K562 (cell line): ENCODE data around the gene ARPC1A. TPM values are rescaled to one million over a fixed set of nuclear protein-coding genes. Genes with fewer than 3 reads are reported as not detected.
A peak's percentile ranks its signal among the peaks of the same experiment; 100 is the strongest.

Experiments
- BRD9 ChIP-seq: fragments of 450-650 bp; IDR thresholded peaks from 2 replicates; pipeline ENCODE4 v1.6.1; 2018; ENCODE audit warnings: low read depth; ENCODE audit not compliant: partially characterized antibody
- CSDE1 ChIP-seq, 2 experiments: fragments of 450-650 bp; IDR thresholded peaks; 2 replicates each; pipeline ENCODE4 v1.6.1; 2016; ENCODE audit warnings: mild to moderate bottlenecking in 1 of 2
- ESRRA ChIP-seq: fragments of 450-650 bp; IDR thresholded peaks from 2 replicates; pipeline ENCODE4 v1.6.1; 2014; ENCODE audit warnings: low read depth, mild to moderate bottlenecking, moderate library complexity, borderline replicate concordance
- FOXM1 ChIP-seq, 2 experiments: fragments of 450-650 bp in 1 of 2; sonication (generic) in 1 of 2; formaldehyde crosslinking in 1 of 2; IDR thresholded peaks; 2 replicates each; pipeline versions ENCODE4 v1.6.1 to v1.9.0; 2017 to 2022; ENCODE audit warnings: low read depth in 2 of 2, mild to moderate bottlenecking in 2 of 2, missing genetic modification reagents in 1 of 2, moderate library complexity in 1 of 2
- GABPB2 ChIP-seq: fragments of 250-450 bp; sonication (Bioruptor Pico); conservative IDR thresholded peaks from 2 replicates; pipeline ENCODE4 v1.5.1; 2021; ENCODE audit warnings: mild to moderate bottlenecking
- KAT8 ChIP-seq: fragments of 450-650 bp; IDR thresholded peaks from 2 replicates; pipeline ENCODE4 v1.6.1; 2016; ENCODE audit warnings: low read depth, mild to moderate bottlenecking
- MYC ChIP-seq, 2 experiments: fragments of 250-450 bp in 1 of 2; sonication (Bioruptor Pico) in 1 of 2; IDR thresholded peaks; 2 replicates each; pipeline versions ENCODE4 v1.5.1 to v1.6.1; 2012 to 2021; ENCODE audit warnings: low read depth in 2 of 2, borderline replicate concordance in 1 of 2, improper control_type of control experiment in 1 of 2, low read length in 1 of 2, mild to moderate bottlenecking in 1 of 2, moderate library complexity in 1 of 2
- NRF1 ChIP-seq, 2 experiments: fragments of 450-650 bp; IDR thresholded peaks in 1 of 2; conservative IDR thresholded peaks in 1 of 2; 2 replicates each; pipeline ENCODE4 v1.6.1; 2014; ENCODE audit warnings: mild to moderate bottlenecking in 2 of 2
- TAL1 ChIP-seq: fragments of 450-650 bp; IDR thresholded peaks from 2 replicates; pipeline ENCODE4 v1.6.1; 2016; ENCODE audit warnings: mild to moderate bottlenecking
- TOE1 ChIP-seq, 2 experiments: fragments of 450-650 bp in 1 of 2; sonication (generic) in 1 of 2; formaldehyde crosslinking in 1 of 2; IDR thresholded peaks; 2 replicates each; pipeline versions ENCODE4 v1.7.1 to v1.8.0; 2016 to 2022; ENCODE audit warnings: borderline replicate concordance in 2 of 2, mild to moderate bottlenecking in 2 of 2, antibody characterized with exemption in 1 of 2, inconsistent platforms in 1 of 2, low read depth in 1 of 2, missing genetic modification reagents in 1 of 2, moderate library complexity in 1 of 2
- YY1 ChIP-seq, 3 experiments: IDR thresholded peaks; 2 replicates each; pipeline ENCODE4 v1.6.1; 2011; ENCODE audit warnings: low read length in 2 of 3, mild to moderate bottlenecking in 2 of 3, moderate library complexity in 2 of 3, borderline replicate concordance in 1 of 3, control low read depth in 1 of 3, low read depth in 1 of 3; ENCODE audit not compliant: insufficient read depth in 3 of 3, insufficient replicate concordance in 2 of 3, control insufficient read depth in 1 of 3, insufficient read length in 1 of 3; ENCODE audit errors: extremely low read depth in 1 of 3
- polyA plus RNA-seq, 8 experiments: library from polyadenylated mRNA; depleted of rRNA in 4 of 8; stranded (reverse) in 5 of 8; unstranded in 3 of 8; fragments of >200 nt; fragmentation: Nextera tagmentation in 2 of 8; fragmentation: Illumina TruSeq in 1 of 8; extraction: Ambion mirVana in 2 of 8; extraction: Trizol in 1 of 8; gene quantifications; 2 replicates each; pipeline versions ENCODE4 v1.2.1 to v1.2.3, GENCODE V29; 2011 to 2014; ENCODE audit warnings: inconsistent platforms in 1 of 8, missing spikeins in 1 of 8
- total RNA-seq, 7 experiments: library from RNA; depleted of rRNA in 6 of 7; stranded (reverse); fragments of >200 nt in 6 of 7; fragmentation: Illumina TruSeq in 2 of 7; extraction: Trizol in 2 of 7; gene quantifications; 2 replicates each; pipeline versions ENCODE4 v1.2.1 to v1.2.3, GENCODE V29; 2011 to 2021; ENCODE audit warnings: low replicate concordance in 1 of 7
- TF ChIP-seq, protein P1 (sequence below), 2 experiments: IDR thresholded peaks; 2 replicates each; pipeline ENCODE4 v1.6.1; 2011; ENCODE audit warnings: borderline replicate concordance in 1 of 2, control low read depth in 1 of 2, low read depth in 1 of 2, low read length in 1 of 2, mild to moderate bottlenecking in 1 of 2, mixed read lengths in 1 of 2, moderate library complexity in 1 of 2; ENCODE audit not compliant: insufficient read depth in 1 of 2, insufficient read length in 1 of 2, poor library complexity in 1 of 2, severe bottlenecking in 1 of 2; ENCODE audit errors: extremely low read depth in 1 of 2
- TF ChIP-seq, protein P2 (sequence below): fragments of 250-450 bp; sonication (Bioruptor Pico); IDR thresholded peaks from 2 replicates; pipeline ENCODE4 v1.5.0; 2021; ENCODE audit warnings: mild to moderate bottlenecking, moderate library complexity
- TF ChIP-seq, protein P3 (sequence below): IDR thresholded peaks from 2 replicates; pipeline ENCODE4 v1.6.1; 2011; ENCODE audit warnings: borderline replicate concordance, low read depth, mild to moderate bottlenecking, moderate library complexity, low read length; ENCODE audit not compliant: insufficient read depth, poor library complexity, severe bottlenecking
- TF ChIP-seq, protein P4 (sequence below): fragments of 450-650 bp; formaldehyde crosslinking; IDR thresholded peaks from 2 replicates; pipeline ENCODE4 v1.4.0; 2020; ENCODE audit warnings: mild to moderate bottlenecking, moderate library complexity

Gene ARPC1A
- total and polyA plus RNA-seq, 9 of the 15 experiments (the other 6 are each of a cell fraction or from before 2014, with no cell fraction given): 39.5 to 151 (median 86.1) TPM

DNA sequence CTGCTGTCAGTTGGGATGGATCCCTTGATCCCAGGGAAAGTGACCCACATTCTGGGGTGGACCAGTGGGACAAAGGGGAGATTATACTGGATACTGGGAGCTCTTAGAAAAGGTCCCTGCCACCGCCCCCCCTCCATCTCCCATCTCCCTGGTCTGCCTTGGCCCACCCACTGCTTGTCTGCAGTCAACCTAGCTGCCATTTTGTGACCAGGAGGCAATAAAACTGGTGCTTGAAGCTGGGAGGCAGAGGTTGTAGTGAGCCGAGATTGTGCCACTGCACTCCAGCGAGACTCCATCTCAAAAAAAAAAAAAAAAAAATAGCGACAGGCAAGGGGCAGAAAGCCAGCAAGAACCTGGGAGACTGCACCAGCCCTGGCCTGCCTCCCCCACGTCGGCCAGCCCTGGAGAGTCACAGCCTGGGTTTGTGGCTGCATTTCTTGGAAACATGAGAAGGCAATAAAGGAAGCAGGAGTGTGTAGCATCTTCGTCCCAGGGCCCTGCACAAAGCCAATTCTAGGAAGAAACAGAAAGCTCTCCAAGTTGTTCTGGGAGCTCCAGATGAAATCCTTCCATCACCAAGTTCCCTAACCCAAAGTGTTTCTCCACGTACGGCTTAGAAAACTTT, 44.2 kb downstream of the ARPC1A start (continued):
- peak in 1 of 3 experiments; percentile 68 for TF ChIP-seq YY1 (IDR thresholded peaks at IDR 0.05; ENCODE audit: borderline replicate concordance in 1 of 3, control insufficient read depth in 1 of 3, extremely low read depth in 1 of 3, insufficient read depth in 3 of 3, insufficient read length in 1 of 3, insufficient replicate concordance in 2 of 3, low read depth in 1 of 3, low read length in 2 of 3)
- TF ChIP-seq BRD9: peak; percentile 71
- no peak for TF ChIP-seq FOXM1 (IDR thresholded peaks at IDR 0.05; ENCODE audit: low read depth)
- no peak for TF ChIP-seq FOXM1 (CRISPR knock-in tag; IDR thresholded peaks at IDR 0.05; ENCODE audit: low read depth)
- TF ChIP-seq, protein P1, sequence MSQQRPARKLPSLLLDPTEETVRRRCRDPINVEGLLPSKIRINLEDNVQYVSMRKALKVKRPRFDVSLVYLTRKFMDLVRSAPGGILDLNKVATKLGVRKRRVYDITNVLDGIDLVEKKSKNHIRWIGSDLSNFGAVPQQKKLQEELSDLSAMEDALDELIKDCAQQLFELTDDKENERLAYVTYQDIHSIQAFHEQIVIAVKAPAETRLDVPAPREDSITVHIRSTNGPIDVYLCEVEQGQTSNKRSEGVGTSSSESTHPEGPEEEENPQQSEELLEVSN (IDR thresholded peaks at IDR 0.05; ENCODE audit: borderline replicate concordance in 1 of 2, extremely low read depth in 1 of 2, insufficient read depth in 1 of 2, insufficient read length in 1 of 2, low read depth in 1 of 2, low read length in 1 of 2, poor library complexity in 1 of 2, severe bottlenecking in 1 of 2): no peak
- TF ChIP-seq, protein P2, sequence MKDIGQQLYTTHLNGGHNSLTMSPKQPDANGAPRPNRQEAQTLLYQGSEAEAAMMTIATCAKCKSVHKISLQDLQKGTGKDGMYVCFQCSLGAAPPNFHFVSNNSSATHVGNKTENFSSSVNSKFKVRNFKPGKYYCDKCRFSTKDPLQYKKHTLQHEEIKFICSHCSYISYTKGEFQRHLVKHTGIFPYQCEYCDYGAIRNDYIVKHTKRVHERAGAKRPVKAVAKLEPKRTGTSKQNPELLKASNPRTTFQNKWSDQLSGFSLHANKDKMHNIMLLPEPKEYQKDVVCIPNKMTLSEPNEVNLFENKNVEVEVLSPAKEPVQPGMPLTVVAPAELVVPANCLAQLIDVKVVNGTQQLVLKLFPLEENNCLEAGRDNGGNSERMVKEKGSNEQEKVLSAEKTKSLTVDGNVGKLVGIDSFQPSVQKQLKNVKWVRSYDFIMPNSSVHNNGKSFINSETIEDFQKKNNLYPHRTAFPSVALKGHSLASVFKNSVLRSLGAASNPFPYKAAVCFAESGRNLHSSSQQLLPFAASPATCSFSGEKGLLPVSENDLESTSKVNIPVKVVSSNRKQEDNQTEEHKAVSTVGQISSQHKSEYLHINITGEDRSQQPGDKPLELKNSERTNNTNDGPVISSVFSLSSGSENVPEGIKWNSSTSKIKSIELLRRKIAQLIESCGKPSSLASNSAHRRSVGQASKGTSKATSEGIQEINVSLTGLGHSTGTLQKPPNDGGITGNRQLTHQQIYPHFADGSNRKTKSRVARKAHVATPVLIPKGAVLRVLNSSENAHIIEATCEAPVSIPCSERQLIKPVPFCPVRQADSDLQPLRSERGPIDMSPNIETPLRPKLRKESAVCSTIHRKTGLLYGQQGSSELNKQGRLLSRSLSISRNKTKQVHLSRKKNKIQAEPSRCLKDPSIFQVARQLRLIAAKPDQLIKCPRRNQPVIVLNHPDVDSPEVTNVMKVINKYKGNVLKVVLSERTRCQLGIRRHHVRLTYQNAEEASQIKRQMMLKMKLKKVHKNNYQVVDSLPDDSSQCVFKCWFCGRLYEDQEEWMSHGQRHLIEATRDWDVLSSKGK (CRISPR knock-in tag): no peak
- peak; percentile 26; the same call in 1 of the 2 replicates for TF ChIP-seq TAL1
- TF ChIP-seq GABPB2 (CRISPR knock-in tag): no peak
- peak in 1 of 2 experiments; percentile 18; a peak in 1 of 4 replicates for TF ChIP-seq NRF1 (conservative IDR thresholded peaks at IDR 0.05 in 1 of 2, IDR thresholded peaks at IDR 0.05 in 1 of 2)
- TF ChIP-seq, protein P3, sequence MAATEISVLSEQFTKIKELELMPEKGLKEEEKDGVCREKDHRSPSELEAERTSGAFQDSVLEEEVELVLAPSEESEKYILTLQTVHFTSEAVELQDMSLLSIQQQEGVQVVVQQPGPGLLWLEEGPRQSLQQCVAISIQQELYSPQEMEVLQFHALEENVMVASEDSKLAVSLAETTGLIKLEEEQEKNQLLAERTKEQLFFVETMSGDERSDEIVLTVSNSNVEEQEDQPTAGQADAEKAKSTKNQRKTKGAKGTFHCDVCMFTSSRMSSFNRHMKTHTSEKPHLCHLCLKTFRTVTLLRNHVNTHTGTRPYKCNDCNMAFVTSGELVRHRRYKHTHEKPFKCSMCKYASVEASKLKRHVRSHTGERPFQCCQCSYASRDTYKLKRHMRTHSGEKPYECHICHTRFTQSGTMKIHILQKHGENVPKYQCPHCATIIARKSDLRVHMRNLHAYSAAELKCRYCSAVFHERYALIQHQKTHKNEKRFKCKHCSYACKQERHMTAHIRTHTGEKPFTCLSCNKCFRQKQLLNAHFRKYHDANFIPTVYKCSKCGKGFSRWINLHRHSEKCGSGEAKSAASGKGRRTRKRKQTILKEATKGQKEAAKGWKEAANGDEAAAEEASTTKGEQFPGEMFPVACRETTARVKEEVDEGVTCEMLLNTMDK: no peak
- TF ChIP-seq KAT8: no peak
- TF ChIP-seq ESRRA: no peak
- TF ChIP-seq MYC (IDR thresholded peaks at IDR 0.05; ENCODE audit: low read depth, low read length): peak; percentile 39; the same call in 1 of the 2 replicates
- TF ChIP-seq MYC (CRISPR knock-in tag; IDR thresholded peaks at IDR 0.05; ENCODE audit: borderline replicate concordance, low read depth): no peak
- TF ChIP-seq, protein P4, sequence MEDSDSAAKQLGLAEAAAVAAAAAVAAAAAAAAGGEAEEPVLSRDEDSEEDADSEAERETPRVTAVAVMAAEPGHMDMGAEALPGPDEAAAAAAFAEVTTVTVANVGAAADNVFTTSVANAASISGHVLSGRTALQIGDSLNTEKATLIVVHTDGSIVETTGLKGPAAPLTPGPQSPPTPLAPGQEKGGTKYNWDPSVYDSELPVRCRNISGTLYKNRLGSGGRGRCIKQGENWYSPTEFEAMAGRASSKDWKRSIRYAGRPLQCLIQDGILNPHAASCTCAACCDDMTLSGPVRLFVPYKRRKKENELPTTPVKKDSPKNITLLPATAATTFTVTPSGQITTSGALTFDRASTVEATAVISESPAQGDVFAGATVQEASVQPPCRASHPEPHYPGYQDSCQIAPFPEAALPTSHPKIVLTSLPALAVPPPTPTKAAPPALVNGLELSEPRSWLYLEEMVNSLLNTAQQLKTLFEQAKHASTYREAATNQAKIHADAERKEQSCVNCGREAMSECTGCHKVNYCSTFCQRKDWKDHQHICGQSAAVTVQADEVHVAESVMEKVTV: no peak
- TF ChIP-seq CSDE1 (IDR thresholded peaks at IDR 0.05): no peak
- TF ChIP-seq TOE1 (IDR thresholded peaks at IDR 0.05; ENCODE audit: borderline replicate concordance): no peak
- TF ChIP-seq TOE1 (CRISPR knock-in tag; IDR thresholded peaks at IDR 0.05; ENCODE audit: borderline replicate concordance, low read depth): no peak
